ENCODE results near the gene TBC1D10A. TPM values are rescaled to one million over a fixed set of nuclear protein-coding genes. Genes with fewer than 3 reads are reported as not detected.
A peak's percentile ranks its signal among the peaks of the same experiment; 100 is the strongest.

Gene TBC1D10A
- total and polyA plus RNA-seq, 7 donors, result 2.2 to 4.8 (median 3.2) TPM

GRCh38 chr22:30294830-30295229 is 31.9 kb downstream of the TBC1D10A start:
- peaks cover 0 to 32% of the 10 kb centered on the region in 2 donors for H3K36me3 ChIP-seq (ENCODE audit: insufficient read depth in 1 of 2, low read depth in 1 of 2)
- intact Hi-C loops (cut with DNase I), result loop anchor here in 1 of 2 donors (5.0 kb wide), 1 partner anchor 32 kb away; the partner anchor contains the start of gene TBC1D10A

GRCh38 chr22:30294066-30294465 is 32.7 kb downstream of the TBC1D10A start:
- 88 to 97% (median 95%) methylated on average over 9 of the region's 9 CpGs for WGBS, 3 donors
- Histone ChIP-seq H3K27me3 (ENCODE audit: insufficient read depth in 3 of 3, low read length in 2 of 3) (no peaks in the 10 kb centered on the region), H3K27ac (no peak overlapping the region), H3K36me3 (ENCODE audit: insufficient read depth in 1 of 2, low read depth in 1 of 2) (peaks cover 0 to 32% of the 10 kb centered on the region in 2 donors), H3K9me3 (no peaks in the 10 kb centered on the region), H3K4me3 (no peak overlapping the region), H3K4me1 (peaks cover 11% of the 10 kb centered on the region)
- TF ChIP-seq, protein P1, sequence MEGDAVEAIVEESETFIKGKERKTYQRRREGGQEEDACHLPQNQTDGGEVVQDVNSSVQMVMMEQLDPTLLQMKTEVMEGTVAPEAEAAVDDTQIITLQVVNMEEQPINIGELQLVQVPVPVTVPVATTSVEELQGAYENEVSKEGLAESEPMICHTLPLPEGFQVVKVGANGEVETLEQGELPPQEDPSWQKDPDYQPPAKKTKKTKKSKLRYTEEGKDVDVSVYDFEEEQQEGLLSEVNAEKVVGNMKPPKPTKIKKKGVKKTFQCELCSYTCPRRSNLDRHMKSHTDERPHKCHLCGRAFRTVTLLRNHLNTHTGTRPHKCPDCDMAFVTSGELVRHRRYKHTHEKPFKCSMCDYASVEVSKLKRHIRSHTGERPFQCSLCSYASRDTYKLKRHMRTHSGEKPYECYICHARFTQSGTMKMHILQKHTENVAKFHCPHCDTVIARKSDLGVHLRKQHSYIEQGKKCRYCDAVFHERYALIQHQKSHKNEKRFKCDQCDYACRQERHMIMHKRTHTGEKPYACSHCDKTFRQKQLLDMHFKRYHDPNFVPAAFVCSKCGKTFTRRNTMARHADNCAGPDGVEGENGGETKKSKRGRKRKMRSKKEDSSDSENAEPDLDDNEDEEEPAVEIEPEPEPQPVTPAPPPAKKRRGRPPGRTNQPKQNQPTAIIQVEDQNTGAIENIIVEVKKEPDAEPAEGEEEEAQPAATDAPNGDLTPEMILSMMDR (IDR thresholded peaks at IDR 0.05), result no peak
- no peak for ATAC-seq
- DNase-seq, result peak in 1 of 2 donors; percentile 12
- intact Hi-C loops (cut with DNase I), result loop anchor here in 1 of 2 donors (5.0 kb wide), 1 partner anchor 33 kb away; the partner anchor contains the start of gene TBC1D10A

More at GRCh38 chr22:30294830-30295229, 31.9 kb downstream of the TBC1D10A start:
- Histone ChIP-seq H3K9me3 (no peaks in the 10 kb centered on the region), H3K27me3 (ENCODE audit: insufficient read depth in 3 of 3, low read length in 2 of 3) (no peaks in the 10 kb centered on the region), H3K4me1 (peaks cover 11% of the 10 kb centered on the region), H3K27ac (no peak overlapping the region), H3K4me3 (no peak overlapping the region)
- no peak for ATAC-seq
- DNase-seq, result peak in 1 of 2 donors; percentile 35
- whole genome bisulfite sequencing, 3 donors, result 88 to 94% (median 92%) methylated on average over 10 to 11 of the region's 11 CpGs
- TF ChIP-seq, protein P1 (IDR thresholded peaks at IDR 0.05), result no peak

- H3K27ac ChIP-seq, result no peak overlapping the region
- H3K27me3 ChIP-seq (ENCODE audit: insufficient read depth in 3 of 3, low read length in 2 of 3), result no peaks in the 10 kb centered on the region
- no peaks in the 10 kb centered on the region for H3K9me3 ChIP-seq
- intact Hi-C loops (cut with DNase I), result loop anchor here in 1 of 2 donors (5.0 kb wide), 1 partner anchor 34 kb away; the partner anchor contains the start of gene TBC1D10A
- 87 to 95% (median 89%) methylated on average over 7 of the region's 7 CpGs for WGBS, 3 donors
- no peak for ATAC-seq
- TF ChIP-seq, protein P1 (IDR thresholded peaks at IDR 0.05), result no peak
- H3K4me3 ChIP-seq, result no peak overlapping the region
- peaks cover 19% of the 10 kb centered on the region for H3K4me1 ChIP-seq
- DNase-seq, result no peak
- peaks cover 0 to 25% of the 10 kb centered on the region in 2 donors for H3K36me3 ChIP-seq (ENCODE audit: insufficient read depth in 1 of 2, low read depth in 1 of 2)
Measured at GRCh38 chr22:30293026-30293425, 33.7 kb downstream of the TBC1D10A start.

DNA sequence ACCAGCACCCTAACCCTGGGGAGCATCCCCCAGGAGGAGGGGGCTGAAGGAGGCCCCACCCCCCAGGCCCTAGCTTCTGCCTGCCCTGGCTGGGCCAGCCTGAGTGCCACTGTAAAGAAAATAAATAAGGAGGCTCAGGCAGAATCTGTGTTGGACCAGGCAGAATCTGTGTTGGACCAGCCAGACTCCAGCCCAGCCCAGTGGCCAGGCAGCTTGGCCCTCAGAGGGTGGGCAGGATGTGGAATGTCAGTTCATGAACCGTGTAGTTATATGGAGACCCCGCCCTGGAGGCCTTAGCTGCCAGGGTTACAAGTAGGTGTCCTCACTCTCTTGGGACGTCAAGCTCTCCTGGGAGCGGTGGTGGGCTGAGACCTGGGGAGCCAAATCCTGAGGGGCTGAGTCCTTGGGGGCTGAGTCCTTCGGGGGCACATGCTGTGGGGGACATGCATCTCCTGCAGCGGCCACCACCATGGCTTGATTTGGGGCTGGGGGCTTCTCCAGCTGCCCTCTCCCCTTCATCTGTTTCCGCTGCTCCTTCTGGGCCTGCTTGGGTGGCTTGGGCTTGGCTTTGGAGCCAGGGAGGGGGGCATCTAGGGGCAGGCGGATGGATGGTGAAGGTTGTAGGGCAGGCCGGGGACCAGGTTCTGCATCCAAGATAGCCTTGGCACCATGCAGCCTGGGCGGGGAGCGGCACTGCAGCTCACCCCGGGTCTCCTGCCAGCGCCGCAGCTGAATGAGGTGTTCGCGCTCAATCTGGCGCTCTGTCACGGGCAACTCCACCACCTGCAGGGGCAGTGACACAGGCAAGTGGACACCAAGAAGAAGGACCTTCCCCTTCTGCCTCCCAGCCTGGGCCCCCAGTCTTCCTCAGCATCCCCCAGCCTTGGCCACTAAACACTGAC is 34.4 kb downstream of the TBC1D10A start:
- H3K27ac ChIP-seq, result peak overlapping the region; percentile 76
- H3K9me3 ChIP-seq, result no peaks in the 10 kb centered on the region
- TF ChIP-seq, protein P1 (IDR thresholded peaks at IDR 0.05), result no peak
- intact Hi-C loops (cut with DNase I), result loop anchor here in 1 of 2 donors (5.0 kb wide), 1 partner anchor 35 kb away; the partner anchor contains the start of gene TBC1D10A
- WGBS, 3 donors, result 85 to 89% (median 88%) methylated on average over 18 of the region's 18 CpGs
- no peak overlapping the region for H3K4me3 ChIP-seq
- DNase-seq (no peak), ATAC-seq (no peak)
- peaks cover 22% of the 10 kb centered on the region for H3K4me1 ChIP-seq
- H3K27me3 ChIP-seq (ENCODE audit: insufficient read depth in 3 of 3, low read length in 2 of 3), result no peaks in the 10 kb centered on the region
- H3K36me3 ChIP-seq (ENCODE audit: insufficient read depth in 1 of 2, low read depth in 1 of 2), result peaks cover 0 to 18% of the 10 kb centered on the region in 2 donors
